Gastroesophageal sphincter (tissue), 3 donors: ENCODE measurements around the gene ADAMTS17.

Source experiments
- EP300 ChIP-seq: sonication (generic); formaldehyde crosslinking; IDR thresholded peaks from one replicate; pipeline ENCODE4 v1.6.1; 2017; ENCODE audit warnings: antibody characterized with exemption, mild to moderate bottlenecking
- TF ChIP-seq, protein P1 (sequence below), 4 experiments: fragments of 200-600 bp in 2 of 4; fragments of 450-650 bp in 2 of 4; sonication (generic) in 1 of 4; IDR thresholded peaks; one replicate each; pipeline ENCODE4 v1.5.1; 2017 to 2019; ENCODE audit warnings: antibody characterized with exemption in 4 of 4, mild to moderate bottlenecking in 2 of 4, moderate library complexity in 2 of 4

DNA sequence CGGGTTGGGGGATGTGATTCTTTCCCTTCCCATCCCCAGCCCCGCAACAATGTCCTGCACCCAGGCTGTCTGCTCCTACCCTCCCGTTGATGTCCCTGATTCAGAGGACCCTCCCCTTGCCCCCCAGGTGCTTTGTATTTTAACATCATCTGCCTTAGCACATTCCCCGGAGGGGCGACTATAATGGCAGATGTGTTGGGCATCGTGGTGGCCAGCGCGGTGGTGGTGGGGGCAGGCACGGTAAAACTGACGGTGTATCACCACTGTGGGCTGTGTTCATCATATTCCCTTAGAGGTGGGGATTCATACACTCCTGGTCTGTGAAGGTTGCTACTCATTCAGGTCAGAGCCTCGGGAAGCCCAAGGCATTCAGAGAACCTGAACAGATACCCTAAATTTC, 173.0 kb downstream of the ADAMTS17 start:
- no peak for TF ChIP-seq EP300
- TF ChIP-seq, protein P1, sequence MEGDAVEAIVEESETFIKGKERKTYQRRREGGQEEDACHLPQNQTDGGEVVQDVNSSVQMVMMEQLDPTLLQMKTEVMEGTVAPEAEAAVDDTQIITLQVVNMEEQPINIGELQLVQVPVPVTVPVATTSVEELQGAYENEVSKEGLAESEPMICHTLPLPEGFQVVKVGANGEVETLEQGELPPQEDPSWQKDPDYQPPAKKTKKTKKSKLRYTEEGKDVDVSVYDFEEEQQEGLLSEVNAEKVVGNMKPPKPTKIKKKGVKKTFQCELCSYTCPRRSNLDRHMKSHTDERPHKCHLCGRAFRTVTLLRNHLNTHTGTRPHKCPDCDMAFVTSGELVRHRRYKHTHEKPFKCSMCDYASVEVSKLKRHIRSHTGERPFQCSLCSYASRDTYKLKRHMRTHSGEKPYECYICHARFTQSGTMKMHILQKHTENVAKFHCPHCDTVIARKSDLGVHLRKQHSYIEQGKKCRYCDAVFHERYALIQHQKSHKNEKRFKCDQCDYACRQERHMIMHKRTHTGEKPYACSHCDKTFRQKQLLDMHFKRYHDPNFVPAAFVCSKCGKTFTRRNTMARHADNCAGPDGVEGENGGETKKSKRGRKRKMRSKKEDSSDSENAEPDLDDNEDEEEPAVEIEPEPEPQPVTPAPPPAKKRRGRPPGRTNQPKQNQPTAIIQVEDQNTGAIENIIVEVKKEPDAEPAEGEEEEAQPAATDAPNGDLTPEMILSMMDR (IDR thresholded peaks at IDR 0.05) = no peak
